Osteocyte (in vitro differentiated cells): ENCODE measurements around the gene DKK2. TPM values are rescaled to one million over a fixed set of nuclear protein-coding genes. Genes with fewer than 3 reads are reported as not detected.

Experiments used
- DNase-seq: peaks from one replicate; pipeline ENCODE4 v3.0.0; 2021; ENCODE audit warnings: mixed read lengths; ENCODE audit not compliant: unreplicated experiment; ENCODE audit errors: extremely low spot score
- H3K27ac Mint-ChIP-seq: one replicate; pipeline ENCODE4 v1.8.0; 2021; ENCODE audit warnings: mild to moderate bottlenecking, mixed read lengths; ENCODE audit not compliant: unreplicated experiment
- H3K27me3 Mint-ChIP-seq: one replicate; pipeline ENCODE4 v1.8.0; 2021; ENCODE audit warnings: mixed read lengths; ENCODE audit not compliant: unreplicated experiment
- H3K36me3 Mint-ChIP-seq: one replicate; pipeline ENCODE4 v1.8.0; 2021; ENCODE audit warnings: mixed read lengths; ENCODE audit not compliant: unreplicated experiment
- H3K4me1 Mint-ChIP-seq: one replicate; pipeline ENCODE4 v1.8.0; 2021; ENCODE audit warnings: mixed read lengths; ENCODE audit not compliant: unreplicated experiment
- H3K4me3 Mint-ChIP-seq: one replicate; pipeline ENCODE4 v1.8.0; 2021; ENCODE audit warnings: mild to moderate bottlenecking, moderate library complexity, mixed read lengths; ENCODE audit not compliant: unreplicated experiment
- H3K9me3 Mint-ChIP-seq: one replicate; pipeline ENCODE4 v1.8.0; 2021; ENCODE audit warnings: mixed read lengths; ENCODE audit not compliant: unreplicated experiment
- CTCF ChIP-seq: fragments of 200-600 bp; sonication (generic); IDR thresholded peaks from 2 replicates; pipeline ENCODE4 v1.5.0; 2021; ENCODE audit warnings: antibody characterized with exemption, mild to moderate bottlenecking, moderate library complexity
- total RNA-seq: library from RNA; stranded (reverse); gene quantifications from 2 replicates; pipeline ENCODE4 v1.2.1, GENCODE V29; 2021

The DKK2 gene
- total RNA-seq, 1 donor from 2014 or later = 206 TPM

- no peaks in the 10 kb centered on the region for H3K27me3 Mint-ChIP-seq
- no peak for TF ChIP-seq CTCF
- H3K4me3 Mint-ChIP-seq = no peak overlapping the region
- H3K36me3 Mint-ChIP-seq = no peaks in the 10 kb centered on the region
- H3K4me1 Mint-ChIP-seq = peaks cover 15% of the 10 kb centered on the region
- peaks cover 2% of the 10 kb centered on the region for H3K9me3 Mint-ChIP-seq
- no peak for DNase-seq
- H3K27ac Mint-ChIP-seq = no peak overlapping the region
These were observed 32.9 kb upstream of the DKK2 start for GRCh38 chr4:107069049-107069448.

- H3K4me1 Mint-ChIP-seq = peaks cover 15% of the 10 kb centered on the region
- H3K9me3 Mint-ChIP-seq = peaks cover 8% of the 10 kb centered on the region
- H3K27ac Mint-ChIP-seq = peak overlapping the region; percentile 37
- no peak for DNase-seq
- TF ChIP-seq CTCF = no peak
- H3K27me3 Mint-ChIP-seq = no peaks in the 10 kb centered on the region
- no peaks in the 10 kb centered on the region for H3K36me3 Mint-ChIP-seq
- no peak overlapping the region for H3K4me3 Mint-ChIP-seq
These were observed 32.0 kb upstream of the DKK2 start for GRCh38 chr4:107068116-107068515.

GRCh38 chr4:107066621-107067020 lies 30.5 kb upstream of the DKK2 start:
- no peak for DNase-seq
- Mint-ChIP-seq H3K4me3 (no peak overlapping the region), H3K9me3 (peaks cover 8% of the 10 kb centered on the region), H3K27me3 (no peaks in the 10 kb centered on the region), H3K36me3 (no peaks in the 10 kb centered on the region), H3K27ac (no peak overlapping the region), H3K4me1 (peaks cover 15% of the 10 kb centered on the region)
- no peak for TF ChIP-seq CTCF

- DNase-seq = no peak
- Mint-ChIP-seq H3K9me3 (peaks cover 8% of the 10 kb centered on the region), H3K36me3 (no peaks in the 10 kb centered on the region), H3K4me1 (peaks cover 24% of the 10 kb centered on the region), H3K27ac (no peak overlapping the region), H3K4me3 (no peak overlapping the region), H3K27me3 (no peaks in the 10 kb centered on the region)
- TF ChIP-seq CTCF = no peak
These were observed 29.1 kb upstream of the DKK2 start for GRCh38 chr4:107065201-107065600.

GRCh38 chr4:107060388-107060787 lies 24.3 kb upstream of the DKK2 start:
- Mint-ChIP-seq H3K36me3 (no peaks in the 10 kb centered on the region), H3K9me3 (peaks cover 8% of the 10 kb centered on the region), H3K27me3 (no peaks in the 10 kb centered on the region), H3K27ac (peak overlapping the region; percentile 82), H3K4me3 (peak overlapping the region; percentile 59), H3K4me1 (peaks cover 28% of the 10 kb centered on the region)
- TF ChIP-seq CTCF = no peak
- DNase-seq = no peak
